Measurements from ENCODE around the gene ALPK1.

DNA sequence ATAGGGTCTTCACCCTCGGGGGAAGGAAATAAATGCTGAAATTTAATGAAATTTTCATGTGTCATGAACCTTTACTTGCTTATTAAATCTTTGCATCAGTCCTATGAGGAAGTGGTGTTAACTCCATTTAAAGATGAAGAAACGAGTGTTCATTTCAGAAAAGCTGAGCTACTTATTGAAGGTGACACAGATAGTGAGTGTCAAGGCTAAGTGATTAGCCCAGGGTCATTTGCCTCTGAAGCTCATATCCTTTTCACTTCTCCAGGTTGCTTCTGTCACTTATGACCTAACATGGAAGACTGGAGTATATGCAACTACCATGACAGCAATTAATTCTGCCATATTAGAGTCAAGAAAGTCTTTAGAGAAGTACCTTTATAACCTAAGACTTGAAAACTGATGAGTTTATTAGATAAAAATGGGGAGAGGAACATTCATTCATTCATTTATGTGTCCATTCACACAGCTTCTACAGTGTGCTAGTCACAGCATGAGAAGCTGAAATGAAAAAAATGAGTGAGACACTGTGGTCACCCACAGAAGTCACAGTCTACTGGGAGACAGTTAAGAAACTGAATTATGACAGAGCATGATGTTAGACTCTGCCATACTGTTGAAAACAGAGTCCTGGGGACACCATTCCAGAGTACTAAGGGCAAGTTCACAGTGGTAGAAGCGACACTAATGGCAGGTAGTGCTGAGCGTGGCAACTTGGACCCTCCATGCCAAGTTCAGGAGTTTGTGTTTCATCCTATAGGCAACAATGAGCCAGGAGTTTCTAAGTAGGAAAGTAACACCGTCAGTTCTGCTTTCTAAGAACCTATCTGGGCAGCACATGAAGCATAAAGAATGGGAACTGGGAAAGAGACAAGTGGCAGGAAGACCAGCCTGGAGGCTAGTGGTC lies 21.3 kb downstream of the ALPK1 start:
- TF ChIP-seq, protein P1, sequence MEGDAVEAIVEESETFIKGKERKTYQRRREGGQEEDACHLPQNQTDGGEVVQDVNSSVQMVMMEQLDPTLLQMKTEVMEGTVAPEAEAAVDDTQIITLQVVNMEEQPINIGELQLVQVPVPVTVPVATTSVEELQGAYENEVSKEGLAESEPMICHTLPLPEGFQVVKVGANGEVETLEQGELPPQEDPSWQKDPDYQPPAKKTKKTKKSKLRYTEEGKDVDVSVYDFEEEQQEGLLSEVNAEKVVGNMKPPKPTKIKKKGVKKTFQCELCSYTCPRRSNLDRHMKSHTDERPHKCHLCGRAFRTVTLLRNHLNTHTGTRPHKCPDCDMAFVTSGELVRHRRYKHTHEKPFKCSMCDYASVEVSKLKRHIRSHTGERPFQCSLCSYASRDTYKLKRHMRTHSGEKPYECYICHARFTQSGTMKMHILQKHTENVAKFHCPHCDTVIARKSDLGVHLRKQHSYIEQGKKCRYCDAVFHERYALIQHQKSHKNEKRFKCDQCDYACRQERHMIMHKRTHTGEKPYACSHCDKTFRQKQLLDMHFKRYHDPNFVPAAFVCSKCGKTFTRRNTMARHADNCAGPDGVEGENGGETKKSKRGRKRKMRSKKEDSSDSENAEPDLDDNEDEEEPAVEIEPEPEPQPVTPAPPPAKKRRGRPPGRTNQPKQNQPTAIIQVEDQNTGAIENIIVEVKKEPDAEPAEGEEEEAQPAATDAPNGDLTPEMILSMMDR (IDR thresholded peaks at IDR 0.05), result no peak
- no peak for TF ChIP-seq EZH2 (IDR thresholded peaks at IDR 0.05; ENCODE audit: borderline replicate concordance, insufficient read depth, low read depth, low read length, poor library complexity, severe bottlenecking)
